Activated CD4-positive, alpha-beta T cell treated with anti-CD3 and anti-CD28 coated beads, Interleukin-2, amount 50 U/mL, for 48 hours (primary cell): ENCODE results near the gene OSBPL5.
A peak's percentile ranks its signal among the peaks of the same experiment; 100 is the strongest.

Experiments
- DNase-seq, 2 experiments: peaks; one replicate each; pipeline ENCODE4 v3.0.0-alpha.2; 2020

OSBPL5 gene

DNA sequence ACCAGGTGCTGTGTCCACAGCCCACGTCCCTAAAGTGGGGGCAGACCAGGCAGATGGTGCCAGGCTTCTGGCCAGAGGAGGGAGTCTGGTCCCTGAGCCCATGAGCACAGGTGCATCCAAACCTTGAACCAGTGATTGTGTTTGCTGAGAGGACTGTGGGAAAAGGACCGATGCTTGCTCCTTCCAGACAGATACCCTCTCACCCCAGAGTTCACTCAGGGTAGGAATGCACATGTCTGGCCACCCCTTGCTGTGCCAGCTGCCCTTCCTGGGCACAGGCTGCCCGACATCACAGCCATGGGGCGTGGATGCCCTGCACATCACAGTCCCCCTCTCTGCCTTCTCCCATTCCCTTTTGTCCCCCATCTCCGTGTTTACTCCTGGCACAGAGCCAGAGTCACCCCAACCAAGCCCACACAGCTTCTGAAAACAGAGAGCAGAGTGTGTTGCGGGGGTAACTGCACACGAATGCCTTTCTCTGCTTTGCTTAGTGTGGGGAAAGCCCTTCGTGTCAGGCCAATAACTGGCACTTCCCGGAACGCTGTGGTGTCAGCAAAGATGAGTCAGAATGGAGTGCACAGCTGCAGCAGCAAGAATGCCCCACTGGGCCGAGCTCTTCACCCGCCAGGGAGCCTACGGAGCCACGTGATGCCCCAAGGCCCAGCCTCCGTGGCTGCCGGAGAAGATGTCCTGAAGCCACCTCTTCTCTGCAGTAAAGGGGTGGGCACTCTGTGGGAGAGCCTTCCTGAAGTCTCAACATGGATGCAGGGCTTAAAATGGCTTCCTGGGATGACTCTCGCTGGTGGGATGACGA lies 115.5 kb downstream of the OSBPL5 start:
- DNase-seq = peak; percentile 69 to 77

DNA sequence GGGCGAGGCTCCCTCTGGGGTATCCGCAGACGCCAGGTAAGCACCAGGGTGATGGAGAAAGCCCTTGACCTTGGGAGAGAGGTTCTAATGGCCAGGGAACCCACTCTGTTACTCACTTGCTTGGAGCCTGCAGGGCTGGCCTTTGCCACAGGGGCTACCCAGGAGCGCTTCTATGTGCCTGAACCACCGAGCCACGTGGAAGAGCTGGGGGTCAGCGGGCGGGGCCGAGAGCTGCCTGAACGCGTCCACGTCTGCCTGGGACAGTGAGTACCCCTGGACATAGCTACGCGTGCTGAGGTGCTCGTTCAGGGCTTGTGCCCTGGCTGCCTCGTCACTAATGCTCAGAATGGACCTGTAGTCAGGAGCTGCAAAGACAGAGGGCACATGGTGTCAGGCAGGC lies 117.5 kb downstream of the OSBPL5 start:
- DNase-seq = no peak

DNA sequence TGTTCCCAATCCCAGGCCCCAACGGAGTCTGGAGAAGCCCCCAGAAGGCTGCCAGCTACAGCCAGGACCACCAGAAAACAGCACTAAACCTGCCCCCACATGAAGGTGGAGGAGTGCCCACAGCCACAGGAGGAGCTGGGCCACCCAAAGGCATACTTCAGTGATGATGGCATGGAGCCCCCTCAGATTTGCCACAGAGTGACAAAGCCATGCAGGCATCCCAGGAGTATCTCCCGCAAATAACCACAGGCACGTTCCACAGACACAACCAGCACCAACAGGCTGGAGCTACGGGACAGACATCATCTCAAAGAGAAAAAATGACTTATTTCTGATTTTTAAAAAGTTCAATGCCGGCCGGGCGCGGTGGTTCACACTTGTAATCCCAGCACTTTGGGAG lies 118.5 kb downstream of the OSBPL5 start:
- DNase-seq = no peak

DNA sequence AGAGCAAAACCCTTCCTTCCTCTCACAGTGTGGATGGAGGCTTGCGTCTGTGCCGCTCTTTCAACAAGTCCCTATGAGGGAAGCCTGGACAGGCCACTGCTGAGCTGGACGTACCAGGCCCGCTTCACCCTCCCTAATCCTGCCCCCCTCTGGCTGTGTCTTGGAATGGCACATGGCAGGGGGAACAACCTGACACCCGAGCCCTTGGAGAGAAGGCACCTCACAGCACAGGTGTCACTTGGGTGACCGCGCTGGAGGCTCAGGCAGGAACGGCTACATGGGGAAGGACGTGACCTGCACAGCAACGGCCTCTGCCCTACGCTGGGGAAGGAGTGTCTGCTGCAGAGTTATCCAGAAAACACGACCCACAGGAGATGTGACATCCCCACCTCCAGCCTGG lies 118.9 kb downstream of the OSBPL5 start:
- DNase-seq = no peak

DNA sequence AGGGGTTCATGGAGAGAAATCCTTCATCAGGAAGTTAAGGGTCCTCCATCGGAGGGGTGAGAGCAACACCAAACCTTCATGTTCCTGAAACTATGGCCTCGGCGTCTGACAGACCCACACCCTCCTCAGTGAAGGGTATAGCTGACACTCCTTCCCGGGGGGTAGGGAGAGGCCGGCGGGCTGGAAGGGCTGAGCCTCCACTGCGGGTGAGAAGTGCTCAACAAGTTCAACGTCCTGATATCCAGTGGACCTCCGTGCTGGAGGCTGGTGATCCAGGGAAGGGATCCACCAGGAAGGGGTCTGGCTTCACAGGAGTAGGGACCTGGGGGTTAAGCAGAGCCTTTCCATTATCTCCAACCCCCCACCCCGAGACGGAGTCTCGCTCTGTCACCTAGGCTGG lies 120.2 kb downstream of the OSBPL5 start:
- no peak for DNase-seq

DNA sequence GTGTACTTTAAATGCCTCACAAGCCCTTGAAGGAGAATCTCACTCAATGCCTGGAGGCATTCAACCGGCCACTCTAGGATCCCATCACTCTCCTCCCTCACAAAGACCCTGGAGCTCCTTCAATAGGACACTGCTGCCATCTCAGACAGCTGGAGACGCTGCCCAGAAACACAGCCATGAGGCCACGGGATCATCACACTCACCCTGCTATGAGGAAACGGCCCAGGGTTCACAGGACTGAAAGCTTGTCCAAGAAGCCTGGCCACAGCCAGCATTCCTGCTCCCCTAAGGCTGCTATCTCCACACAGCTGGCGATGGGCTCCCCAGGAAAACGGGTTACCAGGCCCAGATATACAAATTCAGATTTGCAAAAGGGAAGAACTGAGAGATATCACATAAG lies 121.1 kb downstream of the OSBPL5 start:
- no peak for DNase-seq

DNA sequence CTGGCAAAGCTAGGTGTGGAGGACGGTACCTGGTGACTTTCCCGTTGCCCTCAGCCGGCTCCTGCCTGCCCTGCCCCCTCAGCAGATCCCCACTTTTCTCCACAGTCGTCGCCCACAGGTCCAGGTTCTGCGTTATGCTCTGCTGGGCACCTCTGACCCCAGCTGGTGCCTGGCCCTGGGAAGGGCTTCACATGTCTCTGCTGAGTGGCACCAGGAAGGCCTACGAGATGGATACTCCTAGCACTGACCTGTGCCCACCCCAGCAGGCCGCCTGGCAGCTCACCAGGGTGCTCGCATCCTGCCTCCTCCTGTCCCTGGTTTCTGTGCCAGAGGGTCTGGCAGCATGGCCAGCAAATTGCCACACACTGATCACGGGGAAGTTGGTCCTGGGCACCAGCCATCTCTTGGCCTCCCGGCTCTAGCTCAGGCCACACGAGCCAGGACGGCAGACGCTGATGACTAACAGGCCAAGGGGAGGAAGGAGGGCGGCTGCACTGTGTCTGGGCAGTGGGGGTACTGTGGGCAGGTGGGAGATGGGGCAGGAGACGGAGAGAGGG lies 121.7 kb downstream of the OSBPL5 start:
- no peak for DNase-seq

DNA sequence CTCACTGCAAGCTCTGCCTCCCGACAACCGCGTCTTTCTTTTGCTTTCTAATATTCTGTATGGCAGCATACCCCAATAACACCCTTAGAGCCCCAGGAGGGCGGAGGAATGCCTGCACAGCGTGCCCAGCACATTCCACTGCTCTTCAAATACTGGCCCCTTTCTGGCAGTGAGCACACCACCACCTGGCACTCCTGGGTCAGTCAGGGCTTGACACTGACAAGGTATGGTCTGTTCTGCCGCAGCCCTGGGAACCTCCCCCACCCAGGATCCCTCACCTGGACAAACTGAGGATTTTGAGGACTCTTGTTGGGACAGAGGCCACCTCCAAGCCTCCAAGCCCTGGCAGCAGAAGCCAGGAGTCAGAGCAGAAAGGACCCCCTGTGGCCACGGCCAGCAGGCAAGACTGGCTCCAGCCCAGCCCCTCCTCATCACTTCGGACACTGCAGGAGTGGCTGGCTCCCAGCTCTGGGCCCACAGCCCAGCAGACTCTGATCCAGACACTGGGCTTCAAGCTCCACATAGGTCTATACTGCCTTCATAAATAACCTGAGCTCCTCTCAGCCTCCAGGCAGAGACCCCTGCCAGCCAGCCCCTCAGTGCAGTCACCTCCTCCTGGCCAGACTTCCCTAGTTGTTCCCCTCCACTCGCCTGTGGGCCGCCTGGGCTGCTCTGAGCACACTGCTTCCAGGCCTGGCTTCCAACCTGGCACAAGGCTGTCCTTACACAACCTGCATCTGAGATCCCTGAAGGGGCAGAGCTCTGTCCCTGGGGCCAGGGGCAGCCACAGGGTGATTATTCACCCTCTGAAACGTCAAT lies 122.4 kb downstream of the OSBPL5 start:
- no peak for DNase-seq

DNA sequence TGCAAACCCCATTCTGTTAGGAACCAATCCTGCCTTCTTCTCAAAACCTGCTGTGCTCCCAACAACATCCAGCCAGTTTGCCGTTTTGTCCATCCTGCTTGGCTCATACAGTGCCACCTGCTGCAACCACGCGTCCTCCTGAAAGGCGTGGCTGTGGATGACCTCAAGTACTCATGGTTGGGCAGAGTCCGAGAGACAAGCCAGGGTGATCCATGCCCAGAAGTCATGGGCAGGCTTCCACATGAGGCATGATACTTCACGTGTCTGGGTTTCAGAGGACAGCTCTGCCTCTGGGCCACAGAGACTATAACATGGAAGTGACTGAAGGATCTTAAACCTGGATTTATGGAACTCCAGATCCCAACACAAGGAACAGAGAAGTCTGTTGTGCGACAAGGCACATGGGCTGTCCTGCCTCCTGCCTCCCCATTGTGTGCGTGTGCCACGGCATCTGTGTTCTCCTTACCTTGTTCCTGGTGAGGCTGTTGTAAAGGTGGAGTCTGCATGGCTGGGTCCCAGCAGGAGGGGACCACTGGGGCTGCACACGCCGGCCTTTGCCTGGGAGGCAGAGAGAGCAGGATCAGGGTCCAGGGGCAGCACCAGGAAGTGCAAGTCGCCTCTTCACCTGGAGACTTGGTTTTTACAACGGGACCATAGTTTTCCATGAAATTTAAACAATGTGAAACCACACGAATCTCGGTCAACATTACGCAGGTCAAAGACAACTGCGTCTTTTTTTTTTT lies 123.2 kb downstream of the OSBPL5 start:
- DNase-seq = no peak

DNA sequence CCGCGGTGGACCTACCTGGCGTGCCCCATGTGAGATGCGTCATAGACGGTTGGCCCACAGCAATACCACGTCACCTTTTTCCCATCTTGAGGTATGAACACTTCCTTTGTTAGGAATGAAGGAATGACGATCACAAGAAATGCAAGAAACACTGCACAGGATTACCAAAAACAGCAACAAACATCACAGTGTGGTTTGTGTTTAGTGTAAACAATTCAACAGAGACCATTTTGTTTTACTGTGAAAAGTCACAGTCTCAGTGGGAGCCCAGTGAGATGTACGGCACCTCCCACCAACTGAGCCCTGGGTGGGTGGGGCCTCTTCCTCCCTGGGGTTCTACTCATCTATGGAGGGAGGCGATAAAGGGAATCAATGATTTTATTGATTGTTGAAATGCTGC lies 124.2 kb downstream of the OSBPL5 start:
- no peak for DNase-seq

DNA sequence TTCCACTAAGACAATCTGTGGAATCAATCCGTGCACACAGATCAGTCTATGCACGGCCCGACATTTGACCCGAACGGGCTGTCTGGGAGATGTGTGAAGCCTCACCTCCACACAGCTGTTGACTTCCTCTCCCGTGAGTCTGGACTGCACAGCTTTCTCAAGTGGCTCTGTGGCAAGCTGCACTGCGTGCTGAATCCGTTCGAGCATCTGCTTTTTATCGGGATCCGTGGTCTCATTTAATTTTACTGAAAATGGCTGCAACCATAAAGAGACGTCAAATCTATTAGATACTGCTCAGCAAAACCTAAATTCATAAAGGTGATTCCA lies 127.2 kb downstream of the OSBPL5 start:
- DNase-seq = no peak
